ENCODE measurements around the gene PDE6G.

PDE6G gene

DNA sequence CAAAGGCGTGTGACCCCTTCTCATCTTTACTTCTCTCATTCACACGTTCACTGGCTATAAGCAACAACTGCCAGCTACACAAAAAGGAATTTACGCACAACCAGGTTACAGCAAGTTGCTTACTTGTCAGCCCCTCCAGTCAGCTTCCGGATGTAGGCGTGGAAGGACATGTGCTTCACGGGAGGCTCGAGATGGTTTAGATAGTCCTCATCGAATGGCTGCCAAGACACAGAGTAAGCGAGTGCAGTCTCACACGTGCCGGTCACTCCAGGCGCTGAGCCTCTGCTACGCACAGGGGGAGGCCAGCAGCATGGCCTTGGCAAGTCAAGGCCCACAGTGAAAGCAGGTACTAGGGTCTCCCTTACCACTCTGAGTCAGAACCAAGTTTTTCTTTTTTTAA, 47.7 kb downstream of the PDE6G start:
- TF ChIP-seq, protein P1, sequence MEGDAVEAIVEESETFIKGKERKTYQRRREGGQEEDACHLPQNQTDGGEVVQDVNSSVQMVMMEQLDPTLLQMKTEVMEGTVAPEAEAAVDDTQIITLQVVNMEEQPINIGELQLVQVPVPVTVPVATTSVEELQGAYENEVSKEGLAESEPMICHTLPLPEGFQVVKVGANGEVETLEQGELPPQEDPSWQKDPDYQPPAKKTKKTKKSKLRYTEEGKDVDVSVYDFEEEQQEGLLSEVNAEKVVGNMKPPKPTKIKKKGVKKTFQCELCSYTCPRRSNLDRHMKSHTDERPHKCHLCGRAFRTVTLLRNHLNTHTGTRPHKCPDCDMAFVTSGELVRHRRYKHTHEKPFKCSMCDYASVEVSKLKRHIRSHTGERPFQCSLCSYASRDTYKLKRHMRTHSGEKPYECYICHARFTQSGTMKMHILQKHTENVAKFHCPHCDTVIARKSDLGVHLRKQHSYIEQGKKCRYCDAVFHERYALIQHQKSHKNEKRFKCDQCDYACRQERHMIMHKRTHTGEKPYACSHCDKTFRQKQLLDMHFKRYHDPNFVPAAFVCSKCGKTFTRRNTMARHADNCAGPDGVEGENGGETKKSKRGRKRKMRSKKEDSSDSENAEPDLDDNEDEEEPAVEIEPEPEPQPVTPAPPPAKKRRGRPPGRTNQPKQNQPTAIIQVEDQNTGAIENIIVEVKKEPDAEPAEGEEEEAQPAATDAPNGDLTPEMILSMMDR (IDR thresholded peaks at IDR 0.05; ENCODE audit: insufficient read depth, low read length): no peak
- TF ChIP-seq SPI1 (IDR thresholded peaks at IDR 0.05; ENCODE audit: borderline replicate concordance, low read depth): no peak
- TF ChIP-seq GABPA (IDR thresholded peaks at IDR 0.05; ENCODE audit: low read depth): no peak
- TF ChIP-seq REST (IDR thresholded peaks at IDR 0.05; ENCODE audit: insufficient replicate concordance, low read depth): no peak
- TF ChIP-seq POLR2AphosphoS5 (IDR thresholded peaks at IDR 0.05; ENCODE audit: low read depth): no peak
- no peak for DNase-seq (ENCODE audit: low read depth in 1 of 2, low spot score in 1 of 2)
- Histone ChIP-seq H3K27ac (replicated peaks) (peak overlapping the region; percentile 61), H3K27me3 (ENCODE audit: insufficient read depth, poor library complexity, severe bottlenecking) (no peaks in the 10 kb centered on the region), H3K4me3 (replicated peaks; ENCODE audit: insufficient read depth, low read length) (no peak overlapping the region)

- H3K27ac ChIP-seq (replicated peaks): peak overlapping the region; percentile 61
Measured at GRCh38 chr17:81608082-81608481, 48.3 kb downstream of the PDE6G start.

GRCh38 chr17:81607431-81607830, 48.9 kb downstream of the PDE6G start:
- TF ChIP-seq POLR2AphosphoS5 (IDR thresholded peaks at IDR 0.05; ENCODE audit: low read depth): no peak
- TF ChIP-seq, protein P1 (IDR thresholded peaks at IDR 0.05; ENCODE audit: insufficient read depth, low read length): no peak
- no peak for TF ChIP-seq REST (IDR thresholded peaks at IDR 0.05; ENCODE audit: insufficient replicate concordance, low read depth)
- no peak for TF ChIP-seq GABPA (IDR thresholded peaks at IDR 0.05; ENCODE audit: low read depth)
- no peak for TF ChIP-seq SPI1 (IDR thresholded peaks at IDR 0.05; ENCODE audit: borderline replicate concordance, low read depth)
- no peak overlapping the region for H3K27ac ChIP-seq (replicated peaks)
- H3K27me3 ChIP-seq (ENCODE audit: insufficient read depth, poor library complexity, severe bottlenecking): no peaks in the 10 kb centered on the region
- DNase-seq (ENCODE audit: low read depth in 1 of 2, low spot score in 1 of 2): no peak
- no peak overlapping the region for H3K4me3 ChIP-seq (replicated peaks; ENCODE audit: insufficient read depth, low read length)

More at GRCh38 chr17:81608082-81608481, 48.3 kb downstream of the PDE6G start:
- no peak for DNase-seq (ENCODE audit: low read depth in 1 of 2, low spot score in 1 of 2)
- no peak overlapping the region for H3K4me3 ChIP-seq (replicated peaks; ENCODE audit: insufficient read depth, low read length)
- TF ChIP-seq GABPA (IDR thresholded peaks at IDR 0.05; ENCODE audit: low read depth): no peak
- TF ChIP-seq, protein P1 (IDR thresholded peaks at IDR 0.05; ENCODE audit: insufficient read depth, low read length): no peak
- TF ChIP-seq POLR2AphosphoS5 (IDR thresholded peaks at IDR 0.05; ENCODE audit: low read depth): no peak
- TF ChIP-seq REST (IDR thresholded peaks at IDR 0.05; ENCODE audit: insufficient replicate concordance, low read depth): no peak
- TF ChIP-seq SPI1 (IDR thresholded peaks at IDR 0.05; ENCODE audit: borderline replicate concordance, low read depth): no peak
- no peaks in the 10 kb centered on the region for H3K27me3 ChIP-seq (ENCODE audit: insufficient read depth, poor library complexity, severe bottlenecking)

All from HL-60 (cell line).